ENCODE measurements around the gene AAK1. TPM values are rescaled to one million over a fixed set of nuclear protein-coding genes. Genes with fewer than 3 reads are reported as not detected.

The AAK1 gene
- total and polyA plus RNA-seq, 2 of the 13 experiments (the other 11 are each of a cell fraction or from before 2014, with no cell fraction given), result 9.8 to 10.3 TPM

DNA sequence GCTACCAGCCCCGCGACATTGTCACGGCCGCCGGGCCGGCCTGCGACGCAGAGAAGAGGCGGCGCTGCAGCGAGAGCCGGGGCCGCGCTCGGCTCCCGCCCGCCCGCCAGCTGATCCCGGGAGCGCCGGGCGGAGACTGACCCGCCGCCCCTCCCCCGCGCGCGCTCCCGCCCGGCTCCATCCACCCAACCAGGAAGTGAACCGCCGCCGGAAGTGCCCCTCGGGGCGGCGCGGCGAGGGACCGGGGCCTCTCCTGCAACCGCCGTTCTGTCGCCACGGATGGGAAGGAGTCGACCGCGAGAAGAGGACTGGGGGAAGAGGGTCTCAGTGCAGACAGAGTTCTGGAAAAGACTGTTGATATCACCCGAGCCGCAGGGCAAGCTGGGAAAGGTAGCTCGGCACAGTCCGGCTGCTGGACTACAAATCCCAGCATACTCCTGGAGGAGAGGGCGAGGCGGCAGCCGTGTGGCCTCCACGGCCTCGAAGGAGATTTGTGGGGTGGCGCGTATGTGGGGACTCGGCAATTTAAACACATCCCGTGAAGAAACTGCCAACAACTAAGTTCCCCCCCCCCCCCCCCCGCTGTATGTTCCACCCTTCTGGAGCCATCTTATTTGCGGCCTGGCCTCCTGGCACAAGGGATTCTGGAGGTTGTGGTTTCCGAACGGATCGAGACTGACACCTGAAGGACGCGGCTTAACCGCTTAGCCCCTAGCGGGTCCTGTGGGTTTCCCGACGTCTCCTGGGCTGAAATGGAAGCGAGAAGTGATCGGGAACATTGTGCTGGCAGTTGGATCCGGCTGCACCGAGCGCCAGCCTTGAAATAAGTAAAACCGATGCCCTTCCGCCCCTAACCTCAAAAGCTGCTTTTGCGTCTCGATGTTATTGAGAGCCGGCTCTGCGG lies at the start of gene AAK1 (continued):
- TF ChIP-seq ZNF558 (CRISPR knock-in tag; IDR thresholded peaks at IDR 0.05; ENCODE audit: borderline replicate concordance), result peak; percentile 80; the same call in 1 of the 2 replicates
- TF ChIP-seq ZSCAN29 (CRISPR knock-in tag; conservative IDR thresholded peaks at IDR 0.05), result no peak
- peak; percentile 84; the same call in 1 of the 2 replicates for TF ChIP-seq ZNF572 (CRISPR knock-in tag; IDR thresholded peaks at IDR 0.05)
- TF ChIP-seq SRSF1 (optimal IDR thresholded peaks at IDR 0.05; ENCODE audit: low read depth, low read length), result peak; percentile 94
- TF ChIP-seq, protein P1, sequence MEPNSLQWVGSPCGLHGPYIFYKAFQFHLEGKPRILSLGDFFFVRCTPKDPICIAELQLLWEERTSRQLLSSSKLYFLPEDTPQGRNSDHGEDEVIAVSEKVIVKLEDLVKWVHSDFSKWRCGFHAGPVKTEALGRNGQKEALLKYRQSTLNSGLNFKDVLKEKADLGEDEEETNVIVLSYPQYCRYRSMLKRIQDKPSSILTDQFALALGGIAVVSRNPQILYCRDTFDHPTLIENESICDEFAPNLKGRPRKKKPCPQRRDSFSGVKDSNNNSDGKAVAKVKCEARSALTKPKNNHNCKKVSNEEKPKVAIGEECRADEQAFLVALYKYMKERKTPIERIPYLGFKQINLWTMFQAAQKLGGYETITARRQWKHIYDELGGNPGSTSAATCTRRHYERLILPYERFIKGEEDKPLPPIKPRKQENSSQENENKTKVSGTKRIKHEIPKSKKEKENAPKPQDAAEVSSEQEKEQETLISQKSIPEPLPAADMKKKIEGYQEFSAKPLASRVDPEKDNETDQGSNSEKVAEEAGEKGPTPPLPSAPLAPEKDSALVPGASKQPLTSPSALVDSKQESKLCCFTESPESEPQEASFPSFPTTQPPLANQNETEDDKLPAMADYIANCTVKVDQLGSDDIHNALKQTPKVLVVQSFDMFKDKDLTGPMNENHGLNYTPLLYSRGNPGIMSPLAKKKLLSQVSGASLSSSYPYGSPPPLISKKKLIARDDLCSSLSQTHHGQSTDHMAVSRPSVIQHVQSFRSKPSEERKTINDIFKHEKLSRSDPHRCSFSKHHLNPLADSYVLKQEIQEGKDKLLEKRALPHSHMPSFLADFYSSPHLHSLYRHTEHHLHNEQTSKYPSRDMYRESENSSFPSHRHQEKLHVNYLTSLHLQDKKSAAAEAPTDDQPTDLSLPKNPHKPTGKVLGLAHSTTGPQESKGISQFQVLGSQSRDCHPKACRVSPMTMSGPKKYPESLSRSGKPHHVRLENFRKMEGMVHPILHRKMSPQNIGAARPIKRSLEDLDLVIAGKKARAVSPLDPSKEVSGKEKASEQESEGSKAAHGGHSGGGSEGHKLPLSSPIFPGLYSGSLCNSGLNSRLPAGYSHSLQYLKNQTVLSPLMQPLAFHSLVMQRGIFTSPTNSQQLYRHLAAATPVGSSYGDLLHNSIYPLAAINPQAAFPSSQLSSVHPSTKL (CRISPR knock-in tag; IDR thresholded peaks at IDR 0.05), result peak; percentile 33; the same call in 1 of the 2 replicates
- no peak for TF ChIP-seq ZNF263 (CRISPR knock-in tag; IDR thresholded peaks at IDR 0.05)
- peak; percentile 78 for TF ChIP-seq CREM (IDR thresholded peaks at IDR 0.05)
- no peak for TF ChIP-seq CREM (CRISPR knock-in tag; IDR thresholded peaks at IDR 0.05)
- TF ChIP-seq, protein P2, sequence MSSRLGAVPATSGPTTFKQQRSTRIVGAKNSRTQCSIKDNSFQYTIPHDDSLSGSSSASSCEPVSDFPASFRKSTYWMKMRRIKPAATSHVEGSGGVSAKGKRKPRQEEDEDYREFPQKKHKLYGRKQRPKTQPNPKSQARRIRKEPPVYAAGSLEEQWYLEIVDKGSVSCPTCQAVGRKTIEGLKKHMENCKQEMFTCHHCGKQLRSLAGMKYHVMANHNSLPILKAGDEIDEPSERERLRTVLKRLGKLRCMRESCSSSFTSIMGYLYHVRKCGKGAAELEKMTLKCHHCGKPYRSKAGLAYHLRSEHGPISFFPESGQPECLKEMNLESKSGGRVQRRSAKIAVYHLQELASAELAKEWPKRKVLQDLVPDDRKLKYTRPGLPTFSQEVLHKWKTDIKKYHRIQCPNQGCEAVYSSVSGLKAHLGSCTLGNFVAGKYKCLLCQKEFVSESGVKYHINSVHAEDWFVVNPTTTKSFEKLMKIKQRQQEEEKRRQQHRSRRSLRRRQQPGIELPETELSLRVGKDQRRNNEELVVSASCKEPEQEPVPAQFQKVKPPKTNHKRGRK (CRISPR knock-in tag; IDR thresholded peaks at IDR 0.05), result no peak
- TF ChIP-seq, protein P3, sequence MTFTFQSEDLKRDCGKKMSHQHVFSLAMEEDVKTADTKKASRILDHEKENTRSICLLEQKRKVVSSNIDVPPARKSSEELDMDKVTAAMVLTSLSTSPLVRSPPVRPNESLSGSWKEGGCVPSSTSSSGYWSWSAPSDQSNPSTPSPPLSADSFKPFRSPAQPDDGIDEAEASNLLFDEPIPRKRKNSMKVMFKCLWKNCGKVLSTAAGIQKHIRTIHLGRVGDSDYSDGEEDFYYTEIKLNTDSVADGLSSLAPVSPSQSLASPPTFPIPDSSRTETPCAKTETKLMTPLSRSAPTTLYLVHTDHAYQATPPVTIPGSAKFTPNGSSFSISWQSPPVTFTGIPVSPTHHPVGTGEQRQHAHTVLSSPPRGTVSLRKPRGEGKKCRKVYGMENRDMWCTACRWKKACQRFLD (CRISPR knock-in tag; IDR thresholded peaks at IDR 0.05; ENCODE audit: borderline replicate concordance), result no peak
- TF ChIP-seq MIER3 (CRISPR knock-in tag; IDR thresholded peaks at IDR 0.05; ENCODE audit: borderline replicate concordance), result peak; percentile 34; the same call in 1 of the 2 replicates
- no peak for TF ChIP-seq HMG20A (CRISPR knock-in tag; IDR thresholded peaks at IDR 0.05; ENCODE audit: borderline replicate concordance)
- TF ChIP-seq ZSCAN9 (CRISPR knock-in tag; IDR thresholded peaks at IDR 0.05; ENCODE audit: borderline replicate concordance), result peak; percentile 82
- TF ChIP-seq MYNN (CRISPR knock-in tag; IDR thresholded peaks at IDR 0.05; ENCODE audit: low read depth), result 0 out of 2 replicates have a peak, but pooled peaks have one; percentile 7
- TF ChIP-seq, protein P4, sequence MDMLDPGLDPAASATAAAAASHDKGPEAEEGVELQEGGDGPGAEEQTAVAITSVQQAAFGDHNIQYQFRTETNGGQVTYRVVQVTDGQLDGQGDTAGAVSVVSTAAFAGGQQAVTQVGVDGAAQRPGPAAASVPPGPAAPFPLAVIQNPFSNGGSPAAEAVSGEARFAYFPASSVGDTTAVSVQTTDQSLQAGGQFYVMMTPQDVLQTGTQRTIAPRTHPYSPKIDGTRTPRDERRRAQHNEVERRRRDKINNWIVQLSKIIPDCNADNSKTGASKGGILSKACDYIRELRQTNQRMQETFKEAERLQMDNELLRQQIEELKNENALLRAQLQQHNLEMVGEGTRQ (IDR thresholded peaks at IDR 0.05; ENCODE audit: low read depth, low read length), result no peak
- TF ChIP-seq, protein P4 (CRISPR knock-in tag; IDR thresholded peaks at IDR 0.05; ENCODE audit: borderline replicate concordance), result no peak
- peak; percentile 66; the same call in 1 of the 2 replicates for TF ChIP-seq ZNF768 (CRISPR knock-in tag; IDR thresholded peaks at IDR 0.05)
- no peak for TF ChIP-seq NKX3-1 (CRISPR knock-in tag; IDR thresholded peaks at IDR 0.05)
- peak; percentile 78; the same call in 1 of the 2 replicates for TF ChIP-seq ZNF879 (CRISPR knock-in tag; IDR thresholded peaks at IDR 0.05)
